ENCODE measurements around the gene NOTCH4.

NOTCH4 gene

GRCh38 chr6:32158052-32158451 is 65.8 kb downstream of the NOTCH4 start:
- no peak for DNase-seq

- DNase-seq: no peak
Measured at GRCh38 chr6:32156891-32157290, 67.0 kb downstream of the NOTCH4 start.

- peak; percentile 48 for DNase-seq
Measured at GRCh38 chr6:32154514-32155161, 69.2 kb downstream of the NOTCH4 start.

- peak; percentile 85 for DNase-seq
Measured at GRCh38 chr6:32153564-32154513, 70.0 kb downstream of the NOTCH4 start, which contains the start of gene PPT2. Gene PPT2, plus strand, starts transcription at chr6:32154141. Its CDS starts 454 bp downstream, at chr6:32154595.

- DNase-seq: no peak
Measured at GRCh38 chr6:32152769-32153563, 70.9 kb downstream of the NOTCH4 start.

- no peak for DNase-seq
Measured at GRCh38 chr6:32151863-32152768, 71.8 kb downstream of the NOTCH4 start, which contains the start of gene PRRT1. Gene PRRT1, minus strand, starts transcription at chr6:32151939. Its CDS starts 112 bp downstream, at chr6:32151827.

GRCh38 chr6:32151181-32151862 is 72.5 kb downstream of the NOTCH4 start:
- DNase-seq: no peak

- DNase-seq: no peak
Measured at GRCh38 chr6:32149932-32150870, 73.7 kb downstream of the NOTCH4 start.

- DNase-seq: no peak
Measured at GRCh38 chr6:32149092-32149755, 74.6 kb downstream of the NOTCH4 start.

GRCh38 chr6:32148289-32149091 is 75.4 kb downstream of the NOTCH4 start:
- DNase-seq: no peak

GRCh38 chr6:32147401-32148132 is 76.3 kb downstream of the NOTCH4 start:
- no peak for DNase-seq

- no peak for DNase-seq
Measured at GRCh38 chr6:32146687-32147086, 77.2 kb downstream of the NOTCH4 start.

GRCh38 chr6:32146287-32146686 is 77.6 kb downstream of the NOTCH4 start:
- peak; percentile 22 for DNase-seq
